Hair follicular keratinocyte (primary cell): ENCODE data around the gene TXN. TPM values are rescaled to one million over a fixed set of nuclear protein-coding genes. Genes with fewer than 3 reads are reported as not detected.

Experiments
- total RNA-seq: library from RNA; depleted of rRNA; stranded (reverse); fragments of >200 nt; gene quantifications from 2 replicates; pipeline ENCODE4 v1.2.3, GENCODE V29; 2015

The TXN gene
- total RNA-seq = 729 and 734 TPM in 2 replicates

DNA sequence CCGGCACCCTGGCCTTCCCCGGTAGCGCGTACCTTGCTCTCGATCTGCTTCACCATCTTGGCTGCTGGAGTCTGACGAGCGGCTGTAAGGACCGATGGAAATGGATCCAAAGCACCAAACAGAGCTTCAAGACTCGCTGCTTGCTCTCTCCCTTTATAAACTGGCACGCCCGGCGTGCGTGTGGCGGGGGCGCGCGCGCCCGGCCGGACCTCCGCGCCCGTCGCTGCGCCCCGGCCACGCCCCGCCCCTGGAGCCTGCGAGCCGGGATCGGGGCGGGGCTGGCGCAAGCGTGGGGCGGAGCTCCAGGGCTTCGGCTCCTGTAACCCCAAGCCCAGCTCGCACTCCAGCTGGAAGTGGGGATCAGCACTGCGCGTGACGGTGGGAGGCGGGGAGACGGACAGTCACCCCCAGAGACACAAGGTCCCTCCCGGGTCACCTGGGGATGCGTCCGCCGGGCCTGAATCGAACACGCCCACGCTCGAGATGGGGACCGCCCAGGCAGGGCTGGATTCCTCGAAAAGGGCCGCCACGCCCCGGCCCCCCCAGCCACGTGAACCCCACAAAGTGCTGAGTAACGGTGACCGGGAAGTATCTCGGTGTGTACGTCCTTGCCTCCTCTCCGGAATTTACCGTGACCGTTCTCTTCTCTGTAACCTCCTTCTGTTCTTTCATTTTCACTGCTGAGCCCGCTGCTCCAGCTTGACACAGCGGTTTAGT is at the start of gene TXN:
Gene TXN (minus strand): TSS at position 128 of the 717 bp plus-strand sequence. CDS start 72 bp downstream, at position 56.

DNA sequence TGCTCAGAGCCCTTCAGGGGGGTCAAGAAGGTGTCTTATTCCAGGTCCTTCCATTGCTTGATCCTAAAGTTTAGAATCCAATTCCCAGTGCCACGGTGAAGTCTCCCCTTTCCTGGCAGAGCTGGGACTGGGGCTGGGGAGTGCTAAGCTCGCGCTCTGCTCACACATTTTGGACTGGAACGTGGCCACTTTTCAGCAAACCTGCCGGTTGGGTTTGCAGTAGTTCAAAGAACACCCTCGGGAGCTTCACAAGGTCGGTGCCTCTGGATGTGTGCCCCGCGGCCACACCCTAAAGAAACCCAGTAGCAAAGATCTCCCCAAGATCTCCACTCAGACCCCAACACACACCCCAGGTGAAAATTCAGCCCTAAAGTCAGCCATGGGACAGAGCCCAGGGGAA is 48.3 kb downstream of the TXN start, which contains the start of gene C9orf152:
Gene C9orf152 (minus strand): TSS at position 129 of the 400 bp plus-strand sequence. CDS start 580 bp downstream, outside the sequence.

Other genes starting within 250 kb of the TXN start
- gene C9orf152, start 48.3 kb downstream of the TXN start, total RNA-seq = not detected in 2 replicates
- not detected in 2 replicates for gene TXNDC8, start 81.4 kb upstream of the TXN start, total RNA-seq